Measurements from ENCODE around the gene CCDC71.
A peak's percentile ranks its signal among the peaks of the same experiment; 100 is the strongest.

CCDC71 gene

DNA sequence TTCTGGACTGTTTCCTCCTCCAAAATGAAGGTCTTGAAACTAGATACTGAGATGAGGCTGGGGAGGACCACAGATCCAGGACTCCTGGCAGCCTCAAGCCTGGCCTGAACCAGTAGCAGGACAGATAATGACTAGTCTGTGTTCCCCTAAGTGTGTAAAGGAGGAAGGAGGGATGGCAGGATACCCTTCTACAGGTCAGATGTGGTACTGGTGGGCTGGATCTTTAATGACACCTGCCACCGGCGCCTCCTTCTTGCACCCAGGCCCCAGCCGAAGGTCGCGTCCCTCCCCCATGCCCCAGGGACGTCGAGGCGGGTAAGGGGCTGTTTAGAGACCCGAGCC, 46.1 kb downstream of the CCDC71 start:
- peak overlapping the region; percentile 91 for H3K4me3 ChIP-seq (ENCODE audit: low read depth, low read length)
- no peak for DNase-seq (ENCODE audit: low read depth)
- TF ChIP-seq, protein P1, sequence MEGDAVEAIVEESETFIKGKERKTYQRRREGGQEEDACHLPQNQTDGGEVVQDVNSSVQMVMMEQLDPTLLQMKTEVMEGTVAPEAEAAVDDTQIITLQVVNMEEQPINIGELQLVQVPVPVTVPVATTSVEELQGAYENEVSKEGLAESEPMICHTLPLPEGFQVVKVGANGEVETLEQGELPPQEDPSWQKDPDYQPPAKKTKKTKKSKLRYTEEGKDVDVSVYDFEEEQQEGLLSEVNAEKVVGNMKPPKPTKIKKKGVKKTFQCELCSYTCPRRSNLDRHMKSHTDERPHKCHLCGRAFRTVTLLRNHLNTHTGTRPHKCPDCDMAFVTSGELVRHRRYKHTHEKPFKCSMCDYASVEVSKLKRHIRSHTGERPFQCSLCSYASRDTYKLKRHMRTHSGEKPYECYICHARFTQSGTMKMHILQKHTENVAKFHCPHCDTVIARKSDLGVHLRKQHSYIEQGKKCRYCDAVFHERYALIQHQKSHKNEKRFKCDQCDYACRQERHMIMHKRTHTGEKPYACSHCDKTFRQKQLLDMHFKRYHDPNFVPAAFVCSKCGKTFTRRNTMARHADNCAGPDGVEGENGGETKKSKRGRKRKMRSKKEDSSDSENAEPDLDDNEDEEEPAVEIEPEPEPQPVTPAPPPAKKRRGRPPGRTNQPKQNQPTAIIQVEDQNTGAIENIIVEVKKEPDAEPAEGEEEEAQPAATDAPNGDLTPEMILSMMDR (IDR thresholded peaks at IDR 0.05; ENCODE audit: control insufficient read depth, extremely low read depth, insufficient read depth) = no peak

DNA sequence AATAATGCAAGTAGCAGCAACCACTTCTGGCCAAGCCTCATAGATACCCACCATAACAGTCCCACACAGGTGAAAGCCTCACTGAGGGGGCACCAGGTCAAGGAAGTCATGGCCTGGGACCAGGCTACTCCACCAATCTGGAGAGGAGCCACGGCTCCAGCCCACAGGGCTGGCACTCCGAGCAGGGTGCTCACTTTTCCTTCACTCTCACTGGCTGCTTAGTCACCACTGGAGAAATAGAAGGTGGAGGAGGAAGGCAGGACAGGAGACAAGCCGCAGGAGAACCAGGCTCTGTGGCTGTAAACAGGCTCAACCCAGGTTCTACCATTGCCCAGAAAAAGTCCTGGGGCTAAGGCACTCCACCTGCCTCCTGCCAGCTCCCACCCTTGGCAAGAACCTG, 46.7 kb downstream of the CCDC71 start:
- peak overlapping the region; percentile 91 for H3K4me3 ChIP-seq (ENCODE audit: low read depth, low read length)
- TF ChIP-seq, protein P1 (IDR thresholded peaks at IDR 0.05; ENCODE audit: control insufficient read depth, extremely low read depth, insufficient read depth) = no peak
- DNase-seq (ENCODE audit: low read depth) = no peak

DNA sequence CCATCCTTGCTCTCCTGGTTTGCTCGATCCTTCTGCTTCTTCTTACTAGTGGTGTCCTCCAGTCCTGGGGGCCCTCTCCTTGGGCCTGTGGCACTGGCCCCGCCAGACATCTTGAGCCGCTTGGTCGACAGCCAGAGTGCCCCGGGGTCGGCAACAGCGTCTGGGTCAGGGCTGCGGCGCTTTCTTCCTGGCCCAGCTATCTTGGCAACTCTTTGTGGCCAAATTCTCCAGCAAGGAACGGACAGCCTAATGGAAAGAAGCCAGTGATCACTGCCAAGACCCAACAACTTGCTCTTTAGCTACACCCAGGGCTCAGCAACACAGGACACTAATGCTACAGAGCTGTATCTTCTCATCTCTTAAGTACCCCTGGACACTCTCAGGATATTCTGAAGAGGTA, 47.1 kb downstream of the CCDC71 start:
- H3K4me3 ChIP-seq (ENCODE audit: low read depth, low read length) = peak overlapping the region; percentile 91
- no peak for DNase-seq (ENCODE audit: low read depth)
- TF ChIP-seq, protein P1 (IDR thresholded peaks at IDR 0.05; ENCODE audit: control insufficient read depth, extremely low read depth, insufficient read depth) = no peak
